HEK293 (cell line): ENCODE results near the gene GFOD1.

Experiments used
- CTCF ChIP-seq: fragments of 450-650 bp; formaldehyde crosslinking; IDR thresholded peaks from 2 replicates; pipeline ENCODE4 v1.5.1; 2016; ENCODE audit warnings: missing biosample characterization, missing genetic modification characterization
- EGR2 ChIP-seq: fragments of 450-650 bp; formaldehyde crosslinking; IDR thresholded peaks from 2 replicates; pipeline ENCODE4 v1.5.1; 2016; ENCODE audit warnings: low read depth, missing biosample characterization, missing genetic modification characterization
- FEZF1 ChIP-seq: fragments of 450-650 bp; formaldehyde crosslinking; IDR thresholded peaks from 2 replicates; pipeline ENCODE4 v1.5.1; 2016; ENCODE audit warnings: missing biosample characterization, missing genetic modification characterization
- MZF1 ChIP-seq: fragments of 450-650 bp; formaldehyde crosslinking; IDR thresholded peaks from 2 replicates; pipeline ENCODE4 v1.5.1; 2017; ENCODE audit warnings: missing biosample characterization, missing genetic modification characterization, borderline replicate concordance
- PRDM1 ChIP-seq: fragments of 450-650 bp; formaldehyde crosslinking; IDR thresholded peaks from 2 replicates; pipeline ENCODE4; 2016; ENCODE audit warnings: missing biosample characterization, missing genetic modification characterization
- PRDM6 ChIP-seq: fragments of 450-650 bp; formaldehyde crosslinking; IDR thresholded peaks from 2 replicates; pipeline ENCODE4 v1.5.1; 2017; ENCODE audit warnings: missing biosample characterization, missing genetic modification characterization
- SETDB1 ChIP-seq: IDR thresholded peaks from one replicate; pipeline ENCODE4 v1.6.1; 2017; ENCODE audit warnings: mild to moderate bottlenecking, low read length, moderate library complexity, mixed read lengths; ENCODE audit not compliant: insufficient read length
- SP2 ChIP-seq: fragments of 450-650 bp; formaldehyde crosslinking; IDR thresholded peaks from 2 replicates; pipeline ENCODE4 v1.5.1; 2016; ENCODE audit warnings: missing biosample characterization, missing genetic modification characterization
- ZFP3 ChIP-seq: fragments of 450-650 bp; formaldehyde crosslinking; IDR thresholded peaks from 2 replicates; pipeline ENCODE4 v1.5.1; 2016; ENCODE audit warnings: low read depth, missing biosample characterization, missing genetic modification characterization
- ZNF510 ChIP-seq: fragments of 450-650 bp; formaldehyde crosslinking; IDR thresholded peaks from 2 replicates; pipeline ENCODE4 v1.5.1; 2018; ENCODE audit warnings: mild to moderate bottlenecking, missing genetic modification characterization, missing biosample characterization; ENCODE audit not compliant: insufficient replicate concordance
- ZNF529 ChIP-seq: fragments of 450-650 bp; formaldehyde crosslinking; IDR thresholded peaks from 2 replicates; pipeline ENCODE4 v1.5.1; 2017; ENCODE audit warnings: missing genetic modification characterization, missing biosample characterization; ENCODE audit not compliant: insufficient replicate concordance
- ZNF837 ChIP-seq: fragments of 450-650 bp; formaldehyde crosslinking; IDR thresholded peaks from 2 replicates; pipeline ENCODE4 v1.5.1; 2016; ENCODE audit warnings: missing biosample characterization, missing genetic modification characterization
- TF ChIP-seq, protein P1 (sequence below): fragments of 450-650 bp; formaldehyde crosslinking; IDR thresholded peaks from 2 replicates; pipeline ENCODE4 v1.5.1; 2016; ENCODE audit warnings: missing biosample characterization, missing genetic modification characterization

DNA sequence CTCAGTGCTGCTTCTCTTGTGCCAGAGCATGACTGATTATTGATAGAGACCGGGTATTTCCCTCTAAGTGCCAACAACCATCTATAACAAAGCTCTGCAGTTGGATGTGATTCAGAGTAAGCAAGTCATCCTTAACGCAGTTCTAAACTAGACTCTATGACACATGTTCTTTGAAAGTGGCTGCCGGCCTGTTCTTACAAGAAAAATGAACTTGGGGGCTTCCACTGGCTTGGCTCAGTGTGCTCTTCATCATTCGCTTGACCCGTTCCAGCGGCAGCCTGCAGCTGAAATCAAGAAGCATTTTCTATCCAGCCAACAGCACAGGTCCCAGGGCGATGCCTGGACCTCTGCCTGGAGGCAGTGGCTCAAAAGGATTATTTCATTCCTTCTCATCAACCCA lies 29.8 kb downstream of the GFOD1 start:
- TF ChIP-seq CTCF (tag by site-specific recombination): no peak
- no peak for TF ChIP-seq SP2 (tag by site-specific recombination)
- TF ChIP-seq ZNF529 (tag by site-specific recombination): no peak
- TF ChIP-seq MZF1 (tag by site-specific recombination): no peak
- no peak for TF ChIP-seq PRDM1 (tag by site-specific recombination)
- no peak for TF ChIP-seq ZNF510 (tag by site-specific recombination)
- TF ChIP-seq PRDM6 (tag by site-specific recombination): no peak
- TF ChIP-seq ZFP3: no peak
- TF ChIP-seq ZNF837 (tag by site-specific recombination): no peak
- no peak for TF ChIP-seq EGR2 (tag by site-specific recombination)
- no peak for TF ChIP-seq FEZF1 (tag by site-specific recombination)
- no peak for TF ChIP-seq SETDB1
- TF ChIP-seq, protein P1, sequence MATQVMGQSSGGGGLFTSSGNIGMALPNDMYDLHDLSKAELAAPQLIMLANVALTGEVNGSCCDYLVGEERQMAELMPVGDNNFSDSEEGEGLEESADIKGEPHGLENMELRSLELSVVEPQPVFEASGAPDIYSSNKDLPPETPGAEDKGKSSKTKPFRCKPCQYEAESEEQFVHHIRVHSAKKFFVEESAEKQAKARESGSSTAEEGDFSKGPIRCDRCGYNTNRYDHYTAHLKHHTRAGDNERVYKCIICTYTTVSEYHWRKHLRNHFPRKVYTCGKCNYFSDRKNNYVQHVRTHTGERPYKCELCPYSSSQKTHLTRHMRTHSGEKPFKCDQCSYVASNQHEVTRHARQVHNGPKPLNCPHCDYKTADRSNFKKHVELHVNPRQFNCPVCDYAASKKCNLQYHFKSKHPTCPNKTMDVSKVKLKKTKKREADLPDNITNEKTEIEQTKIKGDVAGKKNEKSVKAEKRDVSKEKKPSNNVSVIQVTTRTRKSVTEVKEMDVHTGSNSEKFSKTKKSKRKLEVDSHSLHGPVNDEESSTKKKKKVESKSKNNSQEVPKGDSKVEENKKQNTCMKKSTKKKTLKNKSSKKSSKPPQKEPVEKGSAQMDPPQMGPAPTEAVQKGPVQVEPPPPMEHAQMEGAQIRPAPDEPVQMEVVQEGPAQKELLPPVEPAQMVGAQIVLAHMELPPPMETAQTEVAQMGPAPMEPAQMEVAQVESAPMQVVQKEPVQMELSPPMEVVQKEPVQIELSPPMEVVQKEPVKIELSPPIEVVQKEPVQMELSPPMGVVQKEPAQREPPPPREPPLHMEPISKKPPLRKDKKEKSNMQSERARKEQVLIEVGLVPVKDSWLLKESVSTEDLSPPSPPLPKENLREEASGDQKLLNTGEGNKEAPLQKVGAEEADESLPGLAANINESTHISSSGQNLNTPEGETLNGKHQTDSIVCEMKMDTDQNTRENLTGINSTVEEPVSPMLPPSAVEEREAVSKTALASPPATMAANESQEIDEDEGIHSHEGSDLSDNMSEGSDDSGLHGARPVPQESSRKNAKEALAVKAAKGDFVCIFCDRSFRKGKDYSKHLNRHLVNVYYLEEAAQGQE (tag by site-specific recombination): no peak
